Umbilical cord (tissue), 2 donors: ENCODE data around the gene KRTAP10-2. TPM values are rescaled to one million over a fixed set of nuclear protein-coding genes. Genes with fewer than 3 reads are reported as not detected.
"Not testable (repeated sequence)": the region's sequence is repeated elsewhere in the genome, so short reads cannot be mapped to it uniquely, and the experiment has no call there.

Experiments
- DNase-seq: peaks from one replicate; pipeline ENCODE4 v3.0.0-alpha.2; 2015; ENCODE audit warnings: low spot score
- total RNA-seq: library from RNA; depleted of rRNA; stranded (reverse); fragments of >200 nt; gene quantifications from one replicate; pipeline ENCODE4 v1.2.3, GENCODE V29; 2014; ENCODE audit warnings: low replicate concordance; ENCODE audit not compliant: insufficient read depth

The KRTAP10-2 gene
- total RNA-seq, 1 donor from 2014 or later: not detected

GRCh38 chr21:44503006-44503889, 48.1 kb downstream of the KRTAP10-2 start:
- DNase-seq: not testable (repeated sequence)

DNA sequence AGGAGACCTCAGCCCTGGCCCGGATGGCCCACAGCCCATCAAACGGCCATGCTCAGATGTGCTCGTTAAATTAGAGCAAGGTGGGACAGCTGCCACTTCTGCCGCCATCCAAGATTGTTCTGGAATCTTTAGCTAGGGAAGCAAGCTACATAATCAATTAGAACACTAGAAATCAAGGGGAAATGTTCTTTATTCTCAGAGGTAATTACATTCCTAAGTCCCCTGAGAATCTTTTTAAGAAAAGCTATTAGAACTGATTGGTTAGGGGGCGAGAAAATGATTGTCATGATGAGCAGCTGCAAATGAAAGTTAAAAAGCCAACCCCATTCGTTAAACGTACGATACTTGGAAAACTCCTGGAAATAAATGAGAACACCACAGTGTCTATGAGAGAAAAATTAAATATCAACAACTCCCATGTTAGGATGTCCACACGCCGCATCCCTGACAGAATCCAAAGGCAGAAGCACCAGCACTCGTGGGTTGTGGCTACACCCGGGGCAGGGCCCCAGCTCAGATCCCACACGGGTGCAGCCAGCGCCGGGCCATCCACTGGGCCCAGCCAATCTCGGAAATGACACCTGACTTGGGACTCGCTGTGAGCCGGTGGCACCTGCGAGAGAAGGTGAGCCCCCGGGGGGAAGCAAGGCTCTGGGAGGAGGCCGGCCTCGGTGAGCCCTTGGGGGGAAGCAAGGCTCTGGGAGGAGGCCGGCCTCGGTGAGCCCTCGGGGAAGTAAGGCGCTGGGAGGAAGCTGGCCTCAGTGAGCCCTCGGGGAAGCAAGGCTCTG, 48.9 kb downstream of the KRTAP10-2 start:
- no peak for DNase-seq

Other genes with a start within 250 kb of the KRTAP10-2 start
- gene CFAP410, start 212.1 kb downstream of the KRTAP10-2 start, total RNA-seq: 14.4 TPM
- gene TRPM2, start 197.9 kb downstream of the KRTAP10-2 start, total RNA-seq: 2.9 TPM
- 4.3 TPM for gene LRRC3, start 96.0 kb downstream of the KRTAP10-2 start, total RNA-seq
- not detected for gene KRTAP10-1, start 11.3 kb downstream of the KRTAP10-2 start, total RNA-seq
- not detected for gene KRTAP10-3, start 7.3 kb upstream of the KRTAP10-2 start, total RNA-seq
- 4.8 TPM for gene KRTAP10-4, start 22.2 kb upstream of the KRTAP10-2 start, total RNA-seq
- not detected for gene KRTAP10-5, start 29.1 kb upstream of the KRTAP10-2 start, total RNA-seq
- gene KRTAP10-6, start 41.0 kb upstream of the KRTAP10-2 start, total RNA-seq: not detected
- gene KRTAP10-7, start 49.1 kb upstream of the KRTAP10-2 start, total RNA-seq: not detected
- 0.72 TPM for gene KRTAP10-8, start 60.6 kb upstream of the KRTAP10-2 start, total RNA-seq
- not detected for gene KRTAP10-9, start 75.6 kb upstream of the KRTAP10-2 start, total RNA-seq
- not detected for gene KRTAP10-10, start 85.9 kb upstream of the KRTAP10-2 start, total RNA-seq
- not detected for gene KRTAP10-11, start 94.9 kb upstream of the KRTAP10-2 start, total RNA-seq
- gene KRTAP12-4, start 103.2 kb upstream of the KRTAP10-2 start, total RNA-seq: not detected
- gene KRTAP12-3, start 106.4 kb upstream of the KRTAP10-2 start, total RNA-seq: not detected
- gene KRTAP12-2, start 115.4 kb upstream of the KRTAP10-2 start, total RNA-seq: not detected
- not detected for gene KRTAP12-1, start 130.7 kb upstream of the KRTAP10-2 start, total RNA-seq
- 4.1 TPM for gene KRTAP10-12, start 145.7 kb upstream of the KRTAP10-2 start, total RNA-seq
- gene TSPEAR, start 160.1 kb upstream of the KRTAP10-2 start, total RNA-seq: not detected